ENCODE measurements around the gene ZXDC. TPM values are rescaled to one million over a fixed set of nuclear protein-coding genes. Genes with fewer than 3 reads are reported as not detected.

Gene ZXDC
- total and polyA plus RNA-seq, 9 of the 15 experiments (the other 6 are each of a cell fraction or from before 2014, with no cell fraction given): 0.59 to 13.4 (median 7.3) TPM

DNA sequence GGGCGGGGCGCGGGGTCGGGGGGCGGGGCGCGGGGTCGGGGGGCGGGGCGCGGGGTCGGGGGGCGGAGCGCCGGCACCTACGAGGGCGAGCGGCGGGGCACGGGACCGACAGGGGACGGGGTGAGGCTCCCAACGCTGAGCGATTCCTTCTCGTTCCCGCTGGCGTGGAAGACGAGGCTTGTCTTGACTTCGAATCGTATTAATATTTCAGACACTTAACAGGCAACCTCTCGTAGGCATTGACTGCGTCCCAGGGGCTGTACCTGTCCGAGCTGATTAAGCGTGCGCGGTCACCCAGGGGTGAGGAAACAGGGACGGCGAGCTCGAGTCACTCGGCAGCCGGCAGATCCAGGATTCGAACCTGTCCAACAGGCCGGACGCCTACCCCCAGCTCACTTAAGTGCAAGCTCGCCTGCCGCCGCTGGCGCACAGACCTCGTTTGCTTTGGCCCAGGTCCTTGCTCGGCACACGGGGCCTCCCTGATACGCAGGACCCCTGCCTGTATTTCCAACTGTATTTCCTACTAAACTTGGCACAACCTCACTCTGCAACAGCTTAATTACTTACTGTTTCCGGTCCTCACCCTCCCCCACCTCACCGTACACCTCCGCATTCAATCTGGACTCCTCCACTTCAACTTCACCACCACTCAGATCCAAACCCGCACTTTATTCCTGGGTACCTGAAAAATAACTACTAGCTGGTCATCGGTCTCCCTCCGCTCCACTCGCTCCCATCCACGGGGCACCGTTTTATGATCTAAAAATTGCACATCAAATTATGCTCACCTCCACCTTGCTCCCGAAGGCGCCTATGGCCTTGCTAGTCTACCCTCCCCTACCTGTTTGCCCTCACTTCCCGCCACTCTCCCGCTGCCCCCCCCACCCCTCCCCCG, 722 bp upstream of the ZXDC start:
- peaks cover 8% of the 10 kb centered on the region; the same call in 1 of the 3 replicates for H3K36me3 ChIP-seq (ENCODE audit: control insufficient read depth, insufficient read depth, low read length)
- H3K4me2 ChIP-seq (ENCODE audit: insufficient read depth, low read length): peak overlapping the region; percentile 92
- H3K9me3 ChIP-seq (replicated peaks; ENCODE audit: control insufficient read depth, insufficient read depth, low read depth, low read length): no peaks in the 10 kb centered on the region
- WGBS (ENCODE audit: insufficient coverage, low coverage, missing lambda C conversion rate): 26% methylated on average over 15 of the region's 66 CpGs
- no peaks in the 10 kb centered on the region for H3K9me1 ChIP-seq (ENCODE audit: control insufficient read depth, insufficient read depth, low read length)
- peaks cover 8% of the 10 kb centered on the region for H4K20me1 ChIP-seq (replicated peaks; ENCODE audit: control insufficient read depth, insufficient read depth, low read length)
- no peaks in the 10 kb centered on the region; a peak in 1 of 5 replicates for H3K27me3 ChIP-seq (ENCODE audit: control insufficient read depth in 2 of 2, insufficient read depth in 2 of 2, low read length in 2 of 2)
- H3K4me1 ChIP-seq (replicated peaks in 1 of 2; ENCODE audit: control insufficient read depth in 2 of 2, insufficient read depth in 2 of 2, low read length in 2 of 2): peaks cover 24 to 28% of the 10 kb centered on the region in 2 experiments; a peak in 4 of 5 replicates
- intact Hi-C loops (cut with micrococcal nuclease) (loop anchor here (2.0 kb wide), 1 partner anchor 64 kb away; no protein-coding TSS in a partner anchor), in situ Hi-C loops (cut with MboI) (no loop called here)
- POLR2A ChIA-PET: interaction anchor here (0.6 to 0.8 kb wide), 3 partner anchors 11 to 897 kb away, joined by 3 read pairs; no protein-coding TSS in a partner anchor
- peak overlapping the region; percentile 99 for H2AFZ ChIP-seq (ENCODE audit: low read depth, low read length)
- CTCF ChIA-PET (ENCODE audit: low intra/inter-chr PET ratio): no interaction called here
- peak; percentile 38 for ATAC-seq
- peak in 2 of 4 experiments; percentile 17 to 59 for DNase-seq (ENCODE audit: extremely low read depth in 1 of 4, low spot score in 3 of 4)
- H3K9ac ChIP-seq (ENCODE audit: insufficient read depth in 1 of 2, low read depth in 2 of 2, low read length in 2 of 2): peak overlapping the region; percentile 69 to 97
- H3K27ac ChIP-seq (ENCODE audit: extremely low read depth, low read depth, low read length): peak overlapping the region; percentile 79; the same call in 2 of the 3 replicates
- H3K4me3 ChIP-seq: peak overlapping the region; percentile 50
- BruUV-seq (replicated peaks): TSS peak; percentile 95
- FAIRE-seq: peak; percentile 66
- H3K79me2 ChIP-seq (ENCODE audit: control insufficient read depth, insufficient read depth, low read length): peaks cover 35% of the 10 kb centered on the region
- TF ChIP-seq L3MBTL2 (IDR thresholded peaks at IDR 0.05): peak; percentile 48; the same call in 1 of the 2 replicates
- TF ChIP-seq POLR2AphosphoS5 (IDR thresholded peaks at IDR 0.05; ENCODE audit: control insufficient read depth, insufficient read depth, low read depth, low read length): 0 out of 2 replicates have a peak, but pooled peaks have one; percentile 4
- TF ChIP-seq, protein P1, sequence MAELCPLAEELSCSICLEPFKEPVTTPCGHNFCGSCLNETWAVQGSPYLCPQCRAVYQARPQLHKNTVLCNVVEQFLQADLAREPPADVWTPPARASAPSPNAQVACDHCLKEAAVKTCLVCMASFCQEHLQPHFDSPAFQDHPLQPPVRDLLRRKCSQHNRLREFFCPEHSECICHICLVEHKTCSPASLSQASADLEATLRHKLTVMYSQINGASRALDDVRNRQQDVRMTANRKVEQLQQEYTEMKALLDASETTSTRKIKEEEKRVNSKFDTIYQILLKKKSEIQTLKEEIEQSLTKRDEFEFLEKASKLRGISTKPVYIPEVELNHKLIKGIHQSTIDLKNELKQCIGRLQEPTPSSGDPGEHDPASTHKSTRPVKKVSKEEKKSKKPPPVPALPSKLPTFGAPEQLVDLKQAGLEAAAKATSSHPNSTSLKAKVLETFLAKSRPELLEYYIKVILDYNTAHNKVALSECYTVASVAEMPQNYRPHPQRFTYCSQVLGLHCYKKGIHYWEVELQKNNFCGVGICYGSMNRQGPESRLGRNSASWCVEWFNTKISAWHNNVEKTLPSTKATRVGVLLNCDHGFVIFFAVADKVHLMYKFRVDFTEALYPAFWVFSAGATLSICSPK (IDR thresholded peaks at IDR 0.05; ENCODE audit: borderline replicate concordance): no peak
- TF ChIP-seq KDM4B (IDR thresholded peaks at IDR 0.05; ENCODE audit: borderline replicate concordance in 2 of 2, low read depth in 1 of 2): peak in 1 of 2 experiments; percentile 19; a peak in 1 of 4 replicates
- 0 out of 2 replicates have a peak, but pooled peaks have one; percentile 66 for TF ChIP-seq ZBTB17 (CRISPR knock-in tag; IDR thresholded peaks at IDR 0.05)
- TF ChIP-seq, protein P2, sequence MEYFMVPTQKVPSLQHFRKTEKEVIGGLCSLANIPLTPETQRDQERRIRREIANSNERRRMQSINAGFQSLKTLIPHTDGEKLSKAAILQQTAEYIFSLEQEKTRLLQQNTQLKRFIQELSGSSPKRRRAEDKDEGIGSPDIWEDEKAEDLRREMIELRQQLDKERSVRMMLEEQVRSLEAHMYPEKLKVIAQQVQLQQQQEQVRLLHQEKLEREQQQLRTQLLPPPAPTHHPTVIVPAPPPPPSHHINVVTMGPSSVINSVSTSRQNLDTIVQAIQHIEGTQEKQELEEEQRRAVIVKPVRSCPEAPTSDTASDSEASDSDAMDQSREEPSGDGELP (CRISPR knock-in tag; IDR thresholded peaks at IDR 0.05; ENCODE audit: borderline replicate concordance): 0 out of 2 replicates have a peak, but pooled peaks have one; percentile 32
- 0 out of 2 replicates have a peak, but pooled peaks have one; percentile 17 for TF ChIP-seq EGR1 (conservative IDR thresholded peaks at IDR 0.05)
- peak; percentile 2; the same call in 1 of the 2 replicates for TF ChIP-seq CREM (IDR thresholded peaks at IDR 0.05; ENCODE audit: low read depth)
- no peak for TF ChIP-seq TEAD4 (IDR thresholded peaks at IDR 0.05; ENCODE audit: low read length)
- TF ChIP-seq TEAD4 (CRISPR knock-in tag; IDR thresholded peaks at IDR 0.05; ENCODE audit: borderline replicate concordance): no peak
- peak; percentile 73 for TF ChIP-seq POLR2A (conservative IDR thresholded peaks at IDR 0.05)
- TF ChIP-seq SMAD3 (CRISPR knock-in tag; conservative IDR thresholded peaks at IDR 0.05): no peak
- TF ChIP-seq, protein P3, sequence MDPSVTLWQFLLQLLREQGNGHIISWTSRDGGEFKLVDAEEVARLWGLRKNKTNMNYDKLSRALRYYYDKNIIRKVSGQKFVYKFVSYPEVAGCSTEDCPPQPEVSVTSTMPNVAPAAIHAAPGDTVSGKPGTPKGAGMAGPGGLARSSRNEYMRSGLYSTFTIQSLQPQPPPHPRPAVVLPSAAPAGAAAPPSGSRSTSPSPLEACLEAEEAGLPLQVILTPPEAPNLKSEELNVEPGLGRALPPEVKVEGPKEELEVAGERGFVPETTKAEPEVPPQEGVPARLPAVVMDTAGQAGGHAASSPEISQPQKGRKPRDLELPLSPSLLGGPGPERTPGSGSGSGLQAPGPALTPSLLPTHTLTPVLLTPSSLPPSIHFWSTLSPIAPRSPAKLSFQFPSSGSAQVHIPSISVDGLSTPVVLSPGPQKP (CRISPR knock-in tag; IDR thresholded peaks at IDR 0.05): no peak
